H1 (cell line): ENCODE data around the gene FAM193A. TPM values are rescaled to one million over a fixed set of nuclear protein-coding genes. Genes with fewer than 3 reads are reported as not detected.

Experiments used
- CTCF ChIA-PET: fragments of 300-600 bp; sonication (Branson Sonifier 250); formaldehyde crosslinking; loops from one replicate; lab custom pipeline; 2021; ENCODE audit not compliant: partially characterized antibody; lab: Charles Lee
- POLR2A ChIA-PET: fragments of 300-600 bp; sonication (Branson Sonifier 250); formaldehyde crosslinking; loops from one replicate; lab custom pipeline; 2021; ENCODE audit warnings: inconsistent platforms; ENCODE audit not compliant: partially characterized antibody; lab: Charles Lee
- DNase-seq, 2 experiments: peaks; one replicate each; pipeline versions ENCODE4 v3.0.0 to v3.0.0-alpha.2; 2010 to 2022; ENCODE audit warnings: low spot score in 2 of 2, low read depth in 1 of 2, mixed read lengths in 1 of 2
- FAIRE-seq: peaks from 2 replicates; lab custom pipeline; 2011; peaks lifted over from hg19 to GRCh38; lab: Jason Lieb, UNC
- H2AFZ ChIP-seq: 2 replicates; pipeline ENCODE4 v1.8.1; 2012; ENCODE audit warnings: low read length, inconsistent platforms
- H2AK5ac ChIP-seq: 2 replicates; pipeline ENCODE4 v1.6.1; 2013; ENCODE audit warnings: low read depth, low read length
- H2BK120ac ChIP-seq: replicated peaks from 2 replicates; pipeline ENCODE3; 2013; ENCODE audit warnings: low read depth, low read length, inconsistent platforms
- H2BK12ac ChIP-seq: 2 replicates; pipeline ENCODE4 v1.6.1; 2013; ENCODE audit warnings: low read depth, low read length
- H2BK15ac ChIP-seq: 2 replicates; pipeline ENCODE4 v1.6.1; 2013; ENCODE audit warnings: low read length
- H2BK20ac ChIP-seq: 2 replicates; pipeline ENCODE4 v1.6.1; 2013; ENCODE audit warnings: low read length
- H2BK5ac ChIP-seq: 2 replicates; pipeline ENCODE4 v1.6.1; 2013; ENCODE audit warnings: low read depth, low read length
- H3K14ac ChIP-seq: 2 replicates; pipeline ENCODE4 v1.6.1; 2013; ENCODE audit warnings: inconsistent platforms; ENCODE audit not compliant: insufficient read length
- H3K18ac ChIP-seq: 2 replicates; pipeline ENCODE4 v1.6.1; 2013; ENCODE audit warnings: low read length; ENCODE audit errors: extremely low read depth
- H3K23ac ChIP-seq: 2 replicates; pipeline ENCODE4 v1.6.1; 2013; ENCODE audit warnings: inconsistent platforms; ENCODE audit not compliant: insufficient read length
- H3K23me2 ChIP-seq: 2 replicates; pipeline ENCODE4 v1.6.1; 2013; ENCODE audit warnings: low read depth, low read length
- H3K27ac ChIP-seq: 2 replicates; pipeline ENCODE4 v1.6.1; 2011; ENCODE audit warnings: low read depth, low read length, inconsistent platforms
- H3K27me3 ChIP-seq, 4 experiments: replicated peaks in 1 of 4; 1 replicate in 1 of 4; 2 replicates in 3 of 4; pipeline versions ENCODE4 v1.6.1 to v1.8.1; 2011 to 2013; ENCODE audit warnings: low read length in 3 of 4, mild to moderate bottlenecking in 3 of 4, inconsistent platforms in 2 of 4, mixed read lengths in 2 of 4, moderate library complexity in 1 of 4; ENCODE audit not compliant: control insufficient read depth in 3 of 4, insufficient read depth in 3 of 4; ENCODE audit errors: extremely low read depth in 1 of 4
- H3K36me3 ChIP-seq, 4 experiments: 2 replicates each; pipeline versions ENCODE4 v1.6.1 to v1.8.1; 2011 to 2013; ENCODE audit warnings: mild to moderate bottlenecking in 4 of 4, low read length in 3 of 4, moderate library complexity in 2 of 4, control low read depth in 1 of 4, inconsistent platforms in 1 of 4; ENCODE audit not compliant: insufficient read depth in 4 of 4, control insufficient read depth in 2 of 4
- H3K4ac ChIP-seq: replicated peaks from 2 replicates; pipeline ENCODE3; 2013; ENCODE audit warnings: low read length, low read depth, mixed read lengths, inconsistent platforms; ENCODE audit not compliant: insufficient read length
- H3K4me1 ChIP-seq, 4 experiments: replicated peaks in 1 of 4; 1 replicate in 1 of 4; 2 replicates in 3 of 4; pipeline versions ENCODE4 v1.6.1 to v1.8.1; 2011 to 2013; ENCODE audit warnings: low read length in 3 of 4, inconsistent platforms in 2 of 4, mixed read lengths in 1 of 4; ENCODE audit not compliant: insufficient read depth in 4 of 4, control insufficient read depth in 3 of 4
- H3K4me2 ChIP-seq, 2 experiments: 2 replicates each; pipeline versions ENCODE4 v1.6.1 to v1.8.1; 2011 to 2013; ENCODE audit warnings: low read depth in 2 of 2, low read length in 2 of 2, control low read depth in 1 of 2, inconsistent platforms in 1 of 2, mild to moderate bottlenecking in 1 of 2; ENCODE audit not compliant: insufficient read depth in 1 of 2
- H3K4me3 ChIP-seq, 4 experiments: fragments of 200-600, 300-600 bp in 1 of 4; sonication (generic), shearing (Covaris generic), sonication (Bioruptor Twin) in 1 of 4; 2 replicates each; pipeline versions ENCODE4 v1.5.1 to v1.8.1; 2011 to 2016; ENCODE audit warnings: low read length in 4 of 4, low read depth in 3 of 4, control low read depth in 2 of 4, inconsistent platforms in 2 of 4, mild to moderate bottlenecking in 2 of 4, mixed read lengths in 1 of 4, moderate library complexity in 1 of 4; ENCODE audit not compliant: insufficient read depth in 2 of 4; ENCODE audit errors: extremely low read depth in 1 of 4
- H3K56ac ChIP-seq: replicated peaks from 2 replicates; pipeline ENCODE3; 2013; ENCODE audit warnings: low read depth, mild to moderate bottlenecking, mixed read lengths, low read length, inconsistent platforms; ENCODE audit not compliant: insufficient read length
- H3K79me1 ChIP-seq: 2 replicates; pipeline ENCODE4 v1.6.1; 2013; ENCODE audit warnings: low read depth, low read length, control low read depth
- H3K79me2 ChIP-seq, 2 experiments: 2 replicates each; pipeline versions ENCODE4 v1.6.1 to v1.8.1; 2012 to 2013; ENCODE audit warnings: low read length in 2 of 2, mild to moderate bottlenecking in 2 of 2, inconsistent platforms in 1 of 2; ENCODE audit not compliant: insufficient read depth in 2 of 2, control insufficient read depth in 1 of 2
- H3K9ac ChIP-seq, 4 experiments: replicated peaks in 1 of 4; 1 replicate in 1 of 4; 2 replicates in 3 of 4; pipeline versions ENCODE4 v1.6.1 to v1.8.1; 2011 to 2013; ENCODE audit warnings: low read depth in 3 of 4, low read length in 3 of 4, control low read depth in 2 of 4, mild to moderate bottlenecking in 2 of 4, moderate library complexity in 2 of 4, inconsistent platforms in 1 of 4; ENCODE audit errors: extremely low read depth in 1 of 4
- H3K9me3 ChIP-seq, 2 experiments: 2 replicates each; pipeline versions ENCODE4 v1.6.1 to v1.8.1; 2012 to 2013; ENCODE audit warnings: mild to moderate bottlenecking in 2 of 2, moderate library complexity in 2 of 2, control low read depth in 1 of 2, inconsistent platforms in 1 of 2, low read depth in 1 of 2, low read length in 1 of 2, mixed read lengths in 1 of 2; ENCODE audit not compliant: insufficient read depth in 2 of 2
- H4K20me1 ChIP-seq, 2 experiments: replicated peaks in 1 of 2; 2 replicates each; pipeline versions ENCODE3 to v1.8.1; 2011 to 2013; ENCODE audit warnings: inconsistent platforms in 2 of 2, low read length in 2 of 2, mild to moderate bottlenecking in 1 of 2; ENCODE audit not compliant: insufficient read depth in 2 of 2, control insufficient read depth in 1 of 2
- H4K5ac ChIP-seq: 2 replicates; pipeline ENCODE4 v1.6.1; 2013; ENCODE audit warnings: low read length, low read depth, mixed read lengths, inconsistent platforms; ENCODE audit not compliant: insufficient read length
- H4K8ac ChIP-seq: 2 replicates; pipeline ENCODE4 v1.8.0; 2013; ENCODE audit warnings: mild to moderate bottlenecking, moderate library complexity, low read length, inconsistent platforms; ENCODE audit not compliant: insufficient read depth; ENCODE audit errors: extremely low read depth
- H4K91ac ChIP-seq: replicated peaks from 2 replicates; pipeline ENCODE3; 2013; ENCODE audit warnings: low read length, mixed read lengths, inconsistent platforms; ENCODE audit not compliant: insufficient read length
- E2F6 ChIP-seq: IDR thresholded peaks from 2 replicates; pipeline ENCODE4 v1.6.1; 2012; ENCODE audit warnings: inconsistent platforms
- EGR1 ChIP-seq: IDR thresholded peaks from 2 replicates; pipeline ENCODE4 v1.6.1; 2011; ENCODE audit warnings: low read depth, low read length, borderline replicate concordance
- SAP30 ChIP-seq: fragments of 300-600 bp; sonication (generic); IDR thresholded peaks from 2 replicates; pipeline ENCODE4 v1.7.1; 2012; ENCODE audit warnings: low read length, moderate library complexity, mild to moderate bottlenecking, inconsistent platforms; ENCODE audit not compliant: insufficient read depth, insufficient replicate concordance
- SUZ12 ChIP-seq: fragments of 200-600 bp; sonication (generic); IDR thresholded peaks from 2 replicates; pipeline ENCODE4 v1.6.1; 2012; ENCODE audit warnings: mild to moderate bottlenecking, inconsistent platforms, low read length, moderate library complexity, mixed read lengths
- TAF1 ChIP-seq: IDR thresholded peaks from 2 replicates; pipeline ENCODE4 v1.6.1; 2011; ENCODE audit warnings: mild to moderate bottlenecking, low read depth, low read length
- TCF12 ChIP-seq: IDR thresholded peaks from 2 replicates; pipeline ENCODE4 v1.6.1; 2011; ENCODE audit warnings: low read depth, mild to moderate bottlenecking, low read length
- WGBS, 2 experiments: shearing (Covaris generic) in 1 of 2; methylation state at CpG; one replicate each; pipeline versions ENCODE4 v1.1.6 to v1.1.7; 2013 to 2015; ENCODE audit warnings: low lambda C conversion rate in 2 of 2, mixed read lengths in 2 of 2, inconsistent platforms in 1 of 2, low coverage in 1 of 2, missing lambda C conversion rate in 1 of 2; ENCODE audit not compliant: insufficient replicate concordance in 2 of 2, insufficient coverage in 1 of 2, insufficient read length in 1 of 2; ENCODE audit errors: extremely low coverage in 1 of 2, missing lambda C conversion rate in 1 of 2; 5-methylcytosine and 5-hydroxymethylcytosine counted together
- polyA plus RNA-seq, 7 experiments: library from polyadenylated mRNA; depleted of rRNA in 3 of 7; stranded (reverse) in 5 of 7; unstranded in 2 of 7; fragments of >200 nt in 5 of 7; fragments of 200-250 nt in 2 of 7; gene quantifications; 1 replicate in 5 of 7; 2 replicates in 1 of 7; 4 replicates in 1 of 7; pipeline versions ENCODE4 v1.2.1 to v1.2.3, GENCODE V29; 2011 to 2013; ENCODE audit warnings: missing spikeins in 2 of 7, mixed read lengths in 2 of 7
- total RNA-seq: library from RNA; stranded (reverse); fragmentation: NEBNext Ultra II Directional; extraction: Animal tissue kit (Norgen Biotek cat#: 25700); gene quantifications from 2 replicates; pipeline ENCODE4 v1.2.1, GENCODE V29; 2021
- TF ChIP-seq, protein P1 (sequence below): IDR thresholded peaks from 2 replicates; pipeline ENCODE4 v1.6.1; 2011; ENCODE audit warnings: low read length, improper control_type of control experiment

FAM193A gene
- total and polyA plus RNA-seq, 2 of the 8 experiments (the other 6 are each of a cell fraction or from before 2014, with no cell fraction given) = 8.7 to 26.2 TPM

- H3K23me2 ChIP-seq = no peaks in the 10 kb centered on the region
- H3K23ac ChIP-seq = no peak overlapping the region
- H3K27me3 ChIP-seq = no peaks in the 10 kb centered on the region; a peak in 1 of 7 replicates
- DNase-seq (no peak), FAIRE-seq (no peak)
- no peak overlapping the region for H2BK12ac ChIP-seq
- H2AFZ ChIP-seq = no peak overlapping the region
- ChIA-PET POLR2A (no interaction called here), CTCF (interaction anchor here (0.9 to 1.1 kb wide), 3 partner anchors 9 to 145 kb away, joined by 3 to 4 read pairs (median 4); no protein-coding TSS in a partner anchor)
- peaks cover 0 to 5% of the 10 kb centered on the region in 2 experiments for H4K20me1 ChIP-seq
- H2BK120ac ChIP-seq = no peak overlapping the region
- no peak overlapping the region for H3K27ac ChIP-seq
- no peaks in the 10 kb centered on the region for H3K79me2 ChIP-seq
- H3K4me2 ChIP-seq = no peak overlapping the region
- H3K4me1 ChIP-seq = no peaks in the 10 kb centered on the region
- no peak overlapping the region for H4K5ac ChIP-seq
- no peak overlapping the region for H3K18ac ChIP-seq
- no peak overlapping the region for H3K4me3 ChIP-seq
- H2BK5ac ChIP-seq = no peak overlapping the region
- no peak overlapping the region for H3K4ac ChIP-seq
- no peak overlapping the region for H4K8ac ChIP-seq
- peaks cover 2% of the 10 kb centered on the region; the same call in 1 of the 2 replicates for H3K79me1 ChIP-seq
- H2BK20ac ChIP-seq = no peak overlapping the region
- H3K9ac ChIP-seq = no peak overlapping the region
- peaks cover 8 to 31% (median 19%) of the 10 kb centered on the region in 4 experiments; a peak in 6 of 8 replicates for H3K36me3 ChIP-seq
- no peak overlapping the region for H2BK15ac ChIP-seq
- H2AK5ac ChIP-seq = no peak overlapping the region
- H3K14ac ChIP-seq = no peak overlapping the region
- no peak for TF ChIP-seq EGR1
- no peak for TF ChIP-seq E2F6
- TF ChIP-seq SUZ12 = no peak
- TF ChIP-seq TCF12 = no peak
- TF ChIP-seq, protein P1, sequence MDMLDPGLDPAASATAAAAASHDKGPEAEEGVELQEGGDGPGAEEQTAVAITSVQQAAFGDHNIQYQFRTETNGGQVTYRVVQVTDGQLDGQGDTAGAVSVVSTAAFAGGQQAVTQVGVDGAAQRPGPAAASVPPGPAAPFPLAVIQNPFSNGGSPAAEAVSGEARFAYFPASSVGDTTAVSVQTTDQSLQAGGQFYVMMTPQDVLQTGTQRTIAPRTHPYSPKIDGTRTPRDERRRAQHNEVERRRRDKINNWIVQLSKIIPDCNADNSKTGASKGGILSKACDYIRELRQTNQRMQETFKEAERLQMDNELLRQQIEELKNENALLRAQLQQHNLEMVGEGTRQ = no peak
- TF ChIP-seq TAF1 = no peak
- TF ChIP-seq SAP30 = no peak
- no peak overlapping the region for H4K91ac ChIP-seq
- no peaks in the 10 kb centered on the region for H3K9me3 ChIP-seq
- no peak overlapping the region for H3K56ac ChIP-seq
- 91% methylated on average over 27 of the region's 27 CpGs; no CpG with 5 or more reads in 1 of the 2 experiments for WGBS, 2 experiments
These were observed 205.8 kb downstream of the FAM193A start for GRCh38 chr4:2742081-2742822.
